NCI-H460 (cell line): Measurements from ENCODE around the gene GOLGA8M. TPM values are rescaled to one million over a fixed set of nuclear protein-coding genes. Genes with fewer than 3 reads are reported as not detected.
"Not testable (repeated sequence)": the region's sequence is repeated elsewhere in the genome, so short reads cannot be mapped to it uniquely, and the experiment has no call there.

Experiments
- DNase-seq: peaks from one replicate; pipeline ENCODE4 v3.0.0-alpha.2; 2016; ENCODE audit warnings: low read depth; ENCODE audit errors: extremely low read depth
- small RNA-seq, 2 experiments: library from RNA; depleted of rRNA; stranded (forward); fragments of <200 nt; gene quantifications; one replicate each; pipeline ENCODE3, GENCODE V24; 2014
- total RNA-seq: library from RNA; depleted of rRNA; stranded (reverse); fragments of >200 nt; shearing (Covaris generic); gene quantifications from 2 replicates; pipeline ENCODE4 v1.2.3, GENCODE V29; 2014; rRNA removed

The GOLGA8M gene
- total RNA-seq, 1 experiment from 2014 or later = not detected

GRCh38 chr15:28663717-28664116 lies 48.5 kb downstream of the GOLGA8M start:
- DNase-seq = not testable (repeated sequence)

GRCh38 chr15:28660750-28661149 lies 51.5 kb downstream of the GOLGA8M start:
- DNase-seq = not testable (repeated sequence)

- not testable (repeated sequence) for DNase-seq
These were observed 56.2 kb downstream of the GOLGA8M start for GRCh38 chr15:28656018-28656360.

- not testable (repeated sequence) for DNase-seq
These were observed 56.7 kb downstream of the GOLGA8M start for GRCh38 chr15:28655329-28656017.

- not testable (repeated sequence) for DNase-seq
These were observed 58.0 kb downstream of the GOLGA8M start for GRCh38 chr15:28654194-28654593.

GRCh38 chr15:28652538-28652937 lies 59.7 kb downstream of the GOLGA8M start:
- DNase-seq = not testable (repeated sequence)

Small RNA genes lying within 50 kb of the gene (small RNA-seq; reads per million reads assigned to genes)
- gene RN7SL719P = 0 reads per million in 2 experiments

Other genes starting within 250 kb of the GOLGA8M start
- not detected in 2 replicates for gene GOLGA8G, start 179.4 kb downstream of the GOLGA8M start, total RNA-seq
- not detected in 2 replicates for gene GOLGA6L25, start 158.9 kb downstream of the GOLGA8M start, total RNA-seq
- not detected in 2 replicates for gene GOLGA6L7, start 136.2 kb upstream of the GOLGA8M start, total RNA-seq
- gene APBA2, start 173.6 kb upstream of the GOLGA8M start, total RNA-seq = 20.5 and 21.0 TPM in 2 replicates